Astrocyte (in vitro differentiated cells and primary cell): Measurements from ENCODE around the gene CEP63. TPM values are rescaled to one million over a fixed set of nuclear protein-coding genes. Genes with fewer than 3 reads are reported as not detected.

Source experiments
- total RNA-seq: library from RNA; stranded (reverse); gene quantifications from 2 replicates; pipeline ENCODE4 v1.2.1, GENCODE V29; 2021

CEP63 gene
- total RNA-seq, 1 donor from 2014 or later = 21.3 TPM

Other genes starting within 250 kb of the CEP63 start
- 57.1 and 58.0 TPM in 2 replicates for gene RYK, start 235.2 kb upstream of the CEP63 start, total RNA-seq
- gene AMOTL2, start 111.6 kb upstream of the CEP63 start, total RNA-seq = 150 and 197 TPM in 2 replicates
- 52.5 and 61.0 TPM in 2 replicates for gene ANAPC13, start 72 bp upstream of the CEP63 start, total RNA-seq
- gene KY, start 165.0 kb downstream of the CEP63 start, total RNA-seq = 0.11 TPM in 1 of 2 replicates, not detected in the other